NCI-H2196 treated with DMSO at 0.1 percent for 48 hours (cell line): ENCODE measurements around the gene MYO15B.

Experiments
- DNase-seq: peaks from one replicate; lab custom pipeline; 2025; ENCODE audit not compliant: unreplicated experiment; lab: John Stamatoyannopoulos, UW

Gene MYO15B

GRCh38 chr17:75622771-75623273, 35.2 kb downstream of the MYO15B start:
- DNase-seq = no peak

GRCh38 chr17:75623386-75623785, 35.8 kb downstream of the MYO15B start:
- DNase-seq = no peak

GRCh38 chr17:75624021-75624420, 36.4 kb downstream of the MYO15B start:
- no peak for DNase-seq

DNA sequence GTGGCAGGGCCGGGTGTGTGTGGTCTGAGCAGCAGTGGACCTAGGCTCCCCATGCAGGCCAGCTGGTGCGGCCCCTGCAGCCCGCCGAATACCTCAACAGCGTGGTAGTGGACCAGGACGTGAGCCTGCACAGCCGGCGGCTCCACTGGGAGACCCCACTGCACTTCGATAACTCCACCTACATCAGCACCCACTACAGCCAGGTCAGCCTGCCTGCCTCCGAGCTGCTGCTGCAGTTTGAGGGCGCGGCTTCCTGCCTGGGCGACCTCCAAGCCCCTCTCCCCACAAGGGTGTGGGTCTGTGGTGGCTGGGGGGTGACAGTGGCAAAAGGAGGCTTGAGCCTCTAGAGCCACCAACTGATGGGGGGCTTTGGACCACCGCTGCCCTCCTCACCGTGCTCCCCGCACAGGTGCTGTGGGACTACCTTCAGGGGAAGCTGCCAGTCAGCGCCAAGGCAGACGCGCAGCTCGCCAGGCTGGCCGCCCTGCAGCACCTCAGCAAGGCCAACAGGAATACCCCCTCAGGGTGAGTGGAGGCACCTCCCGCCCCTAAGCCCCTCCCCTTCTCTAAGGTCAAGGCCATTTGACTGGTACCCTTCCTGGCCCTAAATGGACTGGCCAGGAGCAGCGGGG, 37.2 kb downstream of the MYO15B start:
- DNase-seq = no peak

DNA sequence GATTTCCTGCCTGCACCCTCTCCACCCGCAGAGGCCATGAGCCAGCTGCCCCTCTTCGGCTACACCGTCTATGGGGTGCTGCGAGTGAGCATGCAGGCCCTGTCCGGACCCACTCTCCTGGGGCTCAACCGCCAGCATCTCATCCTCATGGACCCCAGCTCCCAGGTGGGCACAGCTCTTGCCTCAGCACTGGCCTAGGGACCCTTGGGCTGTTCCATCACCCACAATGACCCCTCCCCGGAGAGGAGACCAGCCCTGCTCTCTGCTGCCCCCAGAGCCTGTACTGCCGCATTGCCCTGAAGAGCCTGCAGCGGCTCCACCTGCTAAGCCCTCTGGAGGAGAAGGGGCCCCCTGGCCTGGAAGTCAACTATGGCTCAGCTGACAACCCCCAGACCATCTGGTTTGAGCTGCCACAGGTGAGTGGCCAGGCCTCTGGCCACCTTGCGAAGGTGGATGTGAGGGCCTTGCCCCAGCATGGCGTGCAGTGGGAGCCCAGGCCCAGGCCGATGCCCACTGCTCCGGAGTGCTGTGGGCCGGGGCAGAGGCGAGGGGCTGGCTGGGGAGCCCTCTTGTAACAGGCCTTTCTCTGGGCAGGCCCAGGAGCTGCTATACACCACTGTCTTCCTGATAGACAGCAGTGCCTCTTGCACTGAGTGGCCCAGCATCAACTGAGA, 38.4 kb downstream of the MYO15B start:
- DNase-seq = no peak

DNA sequence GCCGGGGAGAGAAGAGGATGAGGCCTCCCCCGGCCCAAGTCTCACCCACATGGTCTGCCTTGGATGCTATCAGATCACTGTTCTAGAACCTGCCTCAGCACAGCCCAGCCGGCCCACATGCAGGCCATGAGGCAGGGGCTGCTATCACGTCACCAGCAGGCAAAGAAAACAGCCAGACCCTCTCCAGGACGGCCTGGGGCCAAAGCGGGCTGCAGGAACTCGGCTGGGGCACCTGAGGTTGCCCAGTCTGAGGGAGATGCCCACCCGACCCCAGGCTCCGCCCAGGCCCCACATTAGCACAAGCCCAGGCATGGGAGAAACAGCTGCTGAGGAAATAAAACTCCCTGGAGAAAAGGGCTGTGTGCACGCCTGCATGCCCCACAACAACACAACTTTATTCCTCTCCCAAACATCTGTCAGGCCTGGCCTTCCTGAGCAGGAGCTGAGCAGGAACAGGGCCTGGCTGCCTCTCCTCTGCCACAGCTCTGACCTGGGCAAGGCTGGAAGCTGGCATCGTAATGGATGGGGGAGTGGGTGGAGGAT, 39.0 kb downstream of the MYO15B start:
- DNase-seq = no peak

GRCh38 chr17:75627094-75627493, 39.5 kb downstream of the MYO15B start:
- DNase-seq = no peak

DNA sequence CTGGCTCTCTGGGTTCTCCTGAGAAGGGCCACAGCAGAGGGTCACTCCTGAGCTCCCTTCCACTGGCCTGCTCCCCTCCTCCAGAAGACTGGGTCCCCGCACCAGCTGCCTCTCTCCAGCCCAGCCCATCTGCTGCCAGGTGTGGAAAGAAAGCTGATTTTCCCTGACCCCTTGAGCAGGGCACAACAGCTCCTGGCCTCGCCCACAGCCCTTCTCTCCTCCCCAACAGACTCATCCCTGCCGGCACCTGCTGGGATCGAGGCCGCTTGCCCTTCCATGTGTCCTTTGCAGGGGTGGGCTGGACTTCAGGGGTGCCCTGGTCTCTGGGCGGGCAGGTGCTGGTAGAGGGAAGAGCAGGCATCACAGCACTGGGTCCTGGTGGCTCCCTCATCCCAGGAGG, 40.8 kb downstream of the MYO15B start:
- DNase-seq = no peak

- DNase-seq = no peak
Observed at GRCh38 chr17:75629157-75629556, 41.6 kb downstream of the MYO15B start.

DNA sequence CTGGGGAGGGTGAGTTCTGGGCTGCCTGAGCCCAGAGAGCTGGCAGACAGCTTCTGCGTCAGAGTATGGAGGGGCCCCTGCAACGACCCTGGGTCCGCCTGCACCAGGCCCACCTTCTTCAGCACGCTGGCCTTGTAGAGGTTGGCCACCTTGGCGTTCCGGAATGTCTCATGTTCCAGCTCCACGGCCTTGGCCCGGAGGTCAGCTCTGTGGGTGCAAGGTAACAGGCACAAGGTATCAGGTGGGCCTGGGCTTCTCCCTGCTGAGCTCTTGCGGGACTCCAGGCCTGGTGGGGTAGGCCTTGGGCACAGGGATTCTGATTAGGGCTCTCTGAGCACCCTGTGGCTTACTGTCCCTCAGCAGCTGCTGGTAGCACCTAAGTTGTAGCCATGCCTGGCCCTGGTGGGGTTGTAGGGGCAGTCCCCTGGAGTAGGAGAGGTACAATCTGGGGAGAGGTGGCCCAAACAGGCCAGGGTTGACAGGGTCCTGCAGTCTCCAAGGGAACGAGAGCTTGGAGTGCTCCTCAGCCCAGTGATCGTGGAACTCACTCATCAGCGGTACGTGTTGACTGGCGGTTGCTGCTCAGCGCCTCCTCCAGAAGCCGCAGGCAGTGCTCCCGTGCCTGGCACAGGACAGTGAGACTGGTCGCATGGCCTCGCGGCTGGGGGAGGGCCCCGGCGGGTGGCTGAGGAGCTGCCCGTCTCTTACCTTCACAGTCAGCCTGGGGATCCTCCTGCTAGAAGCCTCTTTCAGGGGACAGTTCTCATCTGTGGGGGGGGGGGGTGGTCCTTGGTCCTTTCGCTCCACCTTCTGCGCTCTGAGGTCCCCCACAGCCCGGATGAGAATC, 42.7 kb downstream of the MYO15B start:
- no peak for DNase-seq

GRCh38 chr17:75631353-75631752, 43.8 kb downstream of the MYO15B start:
- no peak for DNase-seq

DNA sequence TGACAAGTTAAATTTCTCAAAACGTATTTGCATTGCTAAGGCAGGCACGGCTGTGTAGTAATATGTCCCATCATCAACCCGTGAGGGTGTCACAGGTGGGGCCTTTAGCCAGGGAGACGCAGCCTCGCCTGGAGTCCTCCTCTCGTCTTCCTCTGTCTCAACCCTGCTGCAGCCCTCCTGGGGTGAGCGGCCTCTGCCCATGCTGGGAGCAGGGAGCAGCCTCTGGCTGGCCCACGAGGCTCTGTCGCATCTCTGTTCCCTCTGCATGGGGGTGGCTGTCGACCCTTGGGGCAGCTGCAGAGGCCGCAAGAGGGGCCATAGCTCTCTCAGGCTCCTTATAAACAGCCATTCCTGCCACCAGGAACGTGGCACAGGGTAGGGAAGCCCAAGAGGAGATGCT, 44.8 kb downstream of the MYO15B start:
- no peak for DNase-seq

DNA sequence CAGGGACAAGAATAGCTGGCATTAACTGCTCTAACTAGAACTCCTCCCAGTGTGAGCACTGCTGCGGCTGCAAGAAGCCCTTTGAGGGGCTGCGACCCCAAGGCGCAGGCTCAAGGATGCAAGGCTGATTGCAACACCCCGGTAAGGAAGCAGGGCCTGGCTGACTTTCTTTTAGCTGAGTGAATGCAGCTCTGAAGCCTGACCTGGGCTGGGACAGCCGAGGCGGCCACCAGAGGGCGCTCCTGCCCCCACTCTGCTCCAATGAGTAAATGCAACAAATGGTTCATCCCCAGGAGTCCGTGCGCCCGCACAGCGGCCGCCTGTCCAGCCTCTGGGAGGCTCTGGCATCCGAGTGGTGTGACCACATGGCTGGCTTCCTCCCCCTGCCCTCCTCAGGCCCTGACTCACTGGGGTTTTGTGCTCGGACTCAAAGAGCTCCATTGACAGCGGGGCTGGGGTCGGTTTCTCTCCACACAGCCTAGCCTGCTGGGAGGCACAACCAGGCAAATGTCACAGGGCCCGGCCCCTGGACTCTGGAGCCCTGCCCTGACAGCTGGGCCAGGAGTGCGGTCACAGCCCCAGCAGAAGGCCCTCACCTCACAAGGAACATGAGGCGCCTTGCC, 45.4 kb downstream of the MYO15B start, which contains the start of gene SMIM5:
SMIM5 (plus strand) TSS at position 572 of the 623 bp plus-strand sequence. CDS start 6,768 bp downstream, outside the sequence.
- DNase-seq = peak; percentile 61

DNA sequence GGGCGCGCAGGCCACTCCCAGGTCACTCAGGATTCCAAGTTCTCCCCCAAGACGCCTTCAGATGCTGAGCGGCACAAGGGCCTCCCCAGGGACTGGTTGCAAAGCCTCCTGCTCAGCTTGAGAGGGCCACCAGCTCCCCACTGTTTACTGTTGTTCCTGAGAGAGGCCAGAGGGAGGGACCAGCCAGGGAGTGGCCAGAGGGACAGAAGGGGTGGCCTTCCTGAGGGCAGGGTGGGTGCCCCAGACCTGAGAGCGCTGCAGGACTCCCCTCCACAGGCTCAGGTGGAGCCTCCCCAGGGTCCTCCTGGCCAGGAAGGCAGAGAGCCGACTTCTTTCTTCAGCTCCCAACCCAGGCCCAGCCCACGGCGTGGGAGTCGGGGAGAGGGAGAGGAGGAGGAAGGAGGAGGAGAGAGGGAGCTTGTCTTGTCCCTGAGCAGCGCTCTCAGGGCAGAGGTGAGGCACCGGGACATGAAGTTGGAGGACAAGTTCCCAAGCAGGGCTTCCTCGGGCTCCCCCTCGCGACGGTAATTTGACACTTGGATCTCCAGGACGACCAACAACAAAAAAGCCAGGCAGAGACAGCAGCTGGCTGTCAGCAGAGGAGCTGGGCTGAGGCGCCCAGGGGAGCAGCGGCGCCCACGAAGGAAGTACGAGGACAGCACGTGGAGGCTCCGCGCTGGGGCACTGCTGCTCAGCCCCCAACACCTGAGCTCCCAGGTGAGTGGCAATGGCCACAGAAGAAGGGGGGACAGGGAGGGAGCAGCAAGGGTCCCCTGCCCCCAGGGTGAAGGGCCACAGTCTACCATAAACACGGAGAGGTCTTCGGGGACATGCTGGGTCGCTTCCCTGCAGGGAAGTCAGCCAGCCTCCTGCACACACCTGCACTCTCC, 46.1 kb downstream of the MYO15B start:
- DNase-seq = peak; percentile 80

DNA sequence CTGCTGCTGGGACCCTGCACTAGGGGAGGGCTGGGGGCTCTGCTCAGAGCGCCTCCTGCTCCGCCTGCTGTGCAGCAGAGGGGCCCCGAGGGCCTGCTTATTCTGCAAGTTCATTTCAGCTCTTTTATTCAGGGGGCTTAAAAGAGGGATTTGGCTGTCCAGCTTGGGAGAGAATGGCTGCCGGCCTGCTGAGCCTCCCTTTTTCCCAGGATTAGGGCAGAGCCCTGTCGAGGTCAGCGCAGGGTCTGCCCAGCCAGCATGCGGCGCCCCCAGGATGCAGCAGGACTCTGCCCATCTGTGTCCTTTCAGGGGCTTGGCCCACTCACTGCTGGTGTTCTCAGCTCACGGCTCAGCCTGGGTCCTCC, 46.8 kb downstream of the MYO15B start:
- DNase-seq = no peak

- DNase-seq = no peak
Observed at GRCh38 chr17:75634754-75635609, 47.4 kb downstream of the MYO15B start.

DNA sequence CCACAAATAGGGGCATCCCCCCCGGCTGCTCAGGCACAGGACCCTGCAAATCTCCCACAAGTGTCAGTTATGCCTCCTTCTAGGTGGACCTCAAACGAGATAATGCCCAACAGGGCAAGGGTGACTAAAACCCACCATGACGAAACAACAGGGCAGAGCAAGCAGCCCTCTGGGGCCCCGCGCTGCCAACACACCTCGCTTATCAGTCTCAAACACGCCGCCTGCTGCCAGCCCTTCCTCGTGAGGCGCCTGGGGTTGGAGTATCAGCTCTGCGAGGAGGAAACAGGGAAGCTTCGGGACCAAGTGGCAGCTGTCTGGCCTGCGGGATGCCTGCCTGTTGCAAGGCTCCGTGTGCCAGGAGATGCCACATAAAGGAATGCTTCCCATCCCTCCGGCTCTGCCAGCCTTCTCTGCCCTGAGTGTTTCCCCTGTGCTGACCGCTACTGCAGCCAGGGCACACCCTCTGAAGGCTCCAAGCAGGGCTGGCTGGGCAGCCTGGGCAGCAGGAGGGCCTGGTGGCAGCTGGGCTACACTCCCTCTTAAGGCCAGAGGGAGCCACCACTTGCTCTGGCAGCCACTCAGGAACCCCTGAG, 48.1 kb downstream of the MYO15B start:
- DNase-seq = no peak

- no peak for DNase-seq
Observed at GRCh38 chr17:75636381-75637142, 49.0 kb downstream of the MYO15B start.
